Vagina (tissue), 2 donors: ENCODE measurements around the gene COL27A1. TPM values are rescaled to one million over a fixed set of nuclear protein-coding genes. Genes with fewer than 3 reads are reported as not detected.
"Not testable (repeated sequence)": the region's sequence is repeated elsewhere in the genome, so short reads cannot be mapped to it uniquely, and the experiment has no call there.

Source experiments
- DNase-seq, 2 donors: peaks; one replicate each; pipeline ENCODE4 v3.0.0-alpha.2; 2017; ENCODE audit errors: extremely low spot score in 2 of 2
- H3K27ac ChIP-seq: fragments of 200-600 bp; sonication (generic); one replicate; pipeline ENCODE4 v1.5.1; 2019
- H3K27me3 ChIP-seq: fragments of 200-600 bp; sonication (generic); one replicate; pipeline ENCODE4 v1.5.1; 2019
- H3K36me3 ChIP-seq, 2 donors: fragments of 200-600 bp; sonication (generic); one replicate each; pipeline ENCODE4 v1.5.1; 2017 to 2019
- H3K4me1 ChIP-seq: fragments of 200-600 bp; sonication (generic); one replicate; pipeline ENCODE4 v1.5.1; 2019
- H3K4me3 ChIP-seq, 2 donors: fragments of 200-600 bp; sonication (generic); 1 replicate in 1 of 2; 2 replicates in 1 of 2; pipeline ENCODE4 v1.5.1; 2016 to 2019
- H3K9me3 ChIP-seq: fragments of 200-600 bp; sonication (generic); one replicate; pipeline ENCODE4 v1.5.1; 2019
- CTCF ChIP-seq, 3 experiments: fragments of 450-650 bp in 2 of 3; fragments of 200-600 bp in 1 of 3; sonication (generic) in 1 of 3; IDR thresholded peaks; one replicate each; pipeline ENCODE4 v1.5.1; 2017 to 2019; ENCODE audit warnings: antibody characterized with exemption in 3 of 3, mild to moderate bottlenecking in 2 of 3, moderate library complexity in 2 of 3
- POLR2A ChIP-seq, 2 donors: fragments of 450-650 bp; IDR thresholded peaks; one replicate each; pipeline ENCODE4 v1.6.1; 2017; ENCODE audit warnings: antibody characterized with exemption in 2 of 2, mild to moderate bottlenecking in 2 of 2, moderate library complexity in 2 of 2
- POLR2AphosphoS5 ChIP-seq, 2 donors: sonication (generic); formaldehyde crosslinking; IDR thresholded peaks; one replicate each; pipeline ENCODE4 v1.9.0; 2017; ENCODE audit warnings: antibody characterized with exemption in 2 of 2, mild to moderate bottlenecking in 2 of 2, low read depth in 1 of 2; ENCODE audit not compliant: insufficient read depth in 1 of 2
- intact Hi-C: fragments of 100-400 bp; cut with DNase I; formaldehyde crosslinking; loops from one replicate; pipeline ENCODE4 v1.15.1; 2023
- total RNA-seq: library from RNA; depleted of rRNA; stranded (reverse); fragments of >200 nt; gene quantifications from one replicate; pipeline ENCODE4 v1.2.3, GENCODE V29; 2016

COL27A1 gene
- total RNA-seq, 1 donor from 2014 or later = 17.2 TPM

GRCh38 chr9:114124138-114124537, 31.2 kb upstream of the COL27A1 start:
- H3K9me3 ChIP-seq = no peaks in the 10 kb centered on the region
- no peaks in the 10 kb centered on the region for H3K27me3 ChIP-seq
- no peaks in the 10 kb centered on the region for H3K36me3 ChIP-seq

GRCh38 chr9:114124666-114125475, 30.5 kb upstream of the COL27A1 start:
- Histone ChIP-seq H3K27me3 (no peaks in the 10 kb centered on the region), H3K4me1 (no peaks in the 10 kb centered on the region), H3K27ac (no peak overlapping the region), H3K36me3 (no peaks in the 10 kb centered on the region), H3K9me3 (no peaks in the 10 kb centered on the region), H3K4me3 (no peak overlapping the region)
- DNase-seq = no peak
- TF ChIP-seq POLR2AphosphoS5 (IDR thresholded peaks at IDR 0.05; ENCODE audit: insufficient read depth in 1 of 2, low read depth in 1 of 2) (no peak), CTCF (IDR thresholded peaks at IDR 0.05) (no peak), POLR2A (IDR thresholded peaks at IDR 0.05) (no peak)
- intact Hi-C loops = no loop called here

More at GRCh38 chr9:114124138-114124537, 31.2 kb upstream of the COL27A1 start:
- no peak overlapping the region for H3K27ac ChIP-seq
- TF ChIP-seq POLR2A (IDR thresholded peaks at IDR 0.05) = no peak
- no peak for TF ChIP-seq POLR2AphosphoS5 (IDR thresholded peaks at IDR 0.05; ENCODE audit: insufficient read depth in 1 of 2, low read depth in 1 of 2)
- no peak for TF ChIP-seq CTCF (IDR thresholded peaks at IDR 0.05)
- no peak for DNase-seq
- H3K4me3 ChIP-seq = no peak overlapping the region
- intact Hi-C loops = no loop called here
- H3K4me1 ChIP-seq = no peaks in the 10 kb centered on the region

- no peaks in the 10 kb centered on the region for H3K9me3 ChIP-seq
- H3K4me3 ChIP-seq = no peak overlapping the region
- H3K4me1 ChIP-seq = no peaks in the 10 kb centered on the region
- TF ChIP-seq CTCF (IDR thresholded peaks at IDR 0.05) = no peak
- TF ChIP-seq POLR2A (IDR thresholded peaks at IDR 0.05) = no peak
- no peak for TF ChIP-seq POLR2AphosphoS5 (IDR thresholded peaks at IDR 0.05; ENCODE audit: insufficient read depth in 1 of 2, low read depth in 1 of 2)
- no peaks in the 10 kb centered on the region for H3K27me3 ChIP-seq
- H3K36me3 ChIP-seq = no peaks in the 10 kb centered on the region
- DNase-seq = no peak
- intact Hi-C loops = no loop called here
- H3K27ac ChIP-seq = no peak overlapping the region
Measured at GRCh38 chr9:114125476-114126013, 29.8 kb upstream of the COL27A1 start.

DNA sequence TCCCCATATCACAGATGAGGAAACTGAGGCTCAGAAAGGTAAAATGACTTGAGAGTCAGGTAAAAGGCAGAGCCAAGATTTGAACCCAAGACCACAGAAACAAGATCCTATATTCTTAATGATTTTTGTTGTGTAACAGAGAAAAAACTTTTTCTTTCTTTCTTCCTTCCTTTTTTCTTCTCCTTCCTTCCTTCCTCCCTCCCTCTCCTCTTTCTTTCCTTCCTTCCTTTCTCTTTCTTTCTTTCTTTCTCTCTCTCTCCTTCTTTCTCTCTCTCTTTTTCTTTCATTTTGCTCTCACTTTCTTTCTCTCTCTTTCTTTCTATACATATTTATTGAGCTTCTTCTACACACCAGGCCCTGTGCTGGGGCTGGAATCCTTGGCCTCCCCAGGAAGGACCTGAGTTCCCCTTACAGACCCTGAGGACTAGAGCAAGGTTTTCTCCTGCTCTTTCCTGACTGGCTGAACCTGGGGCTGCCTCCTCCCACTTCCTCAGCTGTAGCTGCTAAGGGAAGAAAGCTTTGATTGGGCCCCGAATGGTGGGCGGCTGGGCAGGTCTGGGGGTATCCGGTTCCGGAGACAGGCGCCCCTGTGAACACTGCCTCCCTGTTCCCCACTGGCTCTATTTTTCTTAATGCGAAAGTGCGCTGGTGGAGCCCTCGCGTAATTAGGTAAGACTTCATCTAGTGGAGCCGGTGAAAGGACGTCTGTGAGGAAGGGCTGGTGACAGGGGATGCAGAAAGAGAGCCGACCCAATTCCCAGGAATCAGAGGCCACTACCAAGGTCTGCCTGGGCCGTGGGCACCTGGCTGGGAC, 28.9 kb upstream of the COL27A1 start:
- Histone ChIP-seq H3K27me3 (no peaks in the 10 kb centered on the region), H3K27ac (no peak overlapping the region), H3K4me3 (no peak overlapping the region), H3K4me1 (no peaks in the 10 kb centered on the region), H3K9me3 (no peaks in the 10 kb centered on the region), H3K36me3 (no peaks in the 10 kb centered on the region)
- intact Hi-C loops = no loop called here
- no peak for TF ChIP-seq CTCF (IDR thresholded peaks at IDR 0.05)
- DNase-seq = no peak

DNA sequence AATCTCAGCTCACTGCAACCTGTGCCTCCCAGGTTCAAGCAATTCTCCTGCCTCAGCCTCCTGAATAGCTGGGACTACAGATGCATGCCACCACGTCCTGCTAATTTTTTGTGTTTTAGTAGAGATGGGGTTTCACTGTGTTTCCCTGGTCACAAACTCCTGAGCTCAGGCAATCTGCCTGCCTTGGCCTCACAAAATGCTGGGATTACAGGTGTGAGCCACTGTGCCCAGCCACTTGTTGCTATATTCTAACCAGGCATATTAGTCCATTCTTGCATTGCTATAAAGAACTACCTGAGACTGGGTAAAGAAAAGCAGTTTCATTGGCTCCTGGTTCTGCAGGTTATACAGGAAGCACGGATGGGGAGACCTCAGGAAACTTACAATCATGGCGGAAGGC, 26.6 kb upstream of the COL27A1 start:
- H3K9me3 ChIP-seq, H3K27me3 ChIP-seq, H3K36me3 ChIP-seq, intact Hi-C loops, H3K4me1 ChIP-seq, DNase-seq, H3K4me3 ChIP-seq, H3K27ac ChIP-seq: not testable (repeated sequence)
